Endodermal cell (in vitro differentiated cells): ENCODE measurements around the gene TTC34. TPM values are rescaled to one million over a fixed set of nuclear protein-coding genes. Genes with fewer than 3 reads are reported as not detected.

Source experiments
- DNase-seq: peaks from one replicate; pipeline ENCODE4 v3.0.0-alpha.2; 2017
- H3K27ac ChIP-seq: 2 replicates; pipeline ENCODE4 v1.5.1; 2013; ENCODE audit warnings: mild to moderate bottlenecking, low read depth, low read length, moderate library complexity
- H3K27me3 ChIP-seq: 2 replicates; pipeline ENCODE4 v1.6.1; 2013; ENCODE audit warnings: mild to moderate bottlenecking, low read length, moderate library complexity; ENCODE audit not compliant: insufficient read depth, control insufficient read depth, poor library complexity, severe bottlenecking
- H3K36me3 ChIP-seq: 2 replicates; pipeline ENCODE4 v1.7.0; 2013; ENCODE audit warnings: mild to moderate bottlenecking, low read length, moderate library complexity; ENCODE audit not compliant: control insufficient read depth, insufficient read depth
- H3K4me1 ChIP-seq: one replicate; pipeline ENCODE4 v1.7.0; 2013; ENCODE audit warnings: low read length; ENCODE audit not compliant: control insufficient read depth, insufficient read depth
- H3K4me3 ChIP-seq: 2 replicates; pipeline ENCODE4 v1.5.1; 2013; ENCODE audit warnings: mild to moderate bottlenecking, low read length, moderate library complexity
- H3K9ac ChIP-seq: 2 replicates; pipeline ENCODE4 v1.6.1; 2013; ENCODE audit warnings: mild to moderate bottlenecking, low read length, moderate library complexity; ENCODE audit not compliant: poor library complexity, severe bottlenecking; ENCODE audit errors: extremely low read depth
- H3K9me3 ChIP-seq: 2 replicates; pipeline ENCODE4 v1.6.1; 2013; ENCODE audit warnings: mild to moderate bottlenecking, low read length, moderate library complexity; ENCODE audit not compliant: control insufficient read depth
- H3K27ac Mint-ChIP-seq: 2 replicates; pipeline ENCODE4 v1.8.0; 2020; ENCODE audit warnings: mixed read lengths
- H3K27me3 Mint-ChIP-seq: 2 replicates; pipeline ENCODE4 v1.8.0; 2021; ENCODE audit warnings: mild to moderate bottlenecking, mixed read lengths; ENCODE audit not compliant: insufficient read depth
- H3K36me3 Mint-ChIP-seq: 2 replicates; pipeline ENCODE4 v1.8.0; 2020; ENCODE audit warnings: low read depth, mixed read lengths
- H3K4me1 Mint-ChIP-seq: 2 replicates; pipeline ENCODE4 v1.8.0; 2020; ENCODE audit warnings: mixed read lengths
- H3K4me3 Mint-ChIP-seq: 2 replicates; pipeline ENCODE4 v1.8.0; 2020; ENCODE audit warnings: mild to moderate bottlenecking, moderate library complexity, mixed read lengths
- H3K9me3 Mint-ChIP-seq: 2 replicates; pipeline ENCODE4 v1.8.0; 2020; ENCODE audit warnings: mild to moderate bottlenecking, mixed read lengths
- CTCF ChIP-seq: fragments of 200-600 bp; sonication (generic); conservative IDR thresholded peaks from 2 replicates; pipeline ENCODE4 v1.5.0; 2021; ENCODE audit warnings: antibody characterized with exemption, mild to moderate bottlenecking
- WGBS, 2 experiments: methylation state at CpG; one replicate each; pipeline versions ENCODE4 v1.1.5 to v1.1.7; 2013; ENCODE audit warnings: missing lambda C conversion rate in 2 of 2, mixed read lengths in 1 of 2; ENCODE audit not compliant: insufficient coverage in 1 of 2, insufficient read length in 1 of 2; 5-methylcytosine and 5-hydroxymethylcytosine counted together
- total RNA-seq, 2 donors: library from RNA; stranded (reverse); fragmentation: NEBNext Ultra II Directional in 1 of 2; extraction: Animal tissue kit (Norgen Biotek cat#: 25700) in 1 of 2; gene quantifications; 2 replicates in 1 of 2; 3 replicates in 1 of 2; pipeline ENCODE4 v1.2.1, GENCODE V29; 2021

The TTC34 gene
- total RNA-seq, 2 donors from 2014 or later, result 2.4 to 3.1 TPM

DNA sequence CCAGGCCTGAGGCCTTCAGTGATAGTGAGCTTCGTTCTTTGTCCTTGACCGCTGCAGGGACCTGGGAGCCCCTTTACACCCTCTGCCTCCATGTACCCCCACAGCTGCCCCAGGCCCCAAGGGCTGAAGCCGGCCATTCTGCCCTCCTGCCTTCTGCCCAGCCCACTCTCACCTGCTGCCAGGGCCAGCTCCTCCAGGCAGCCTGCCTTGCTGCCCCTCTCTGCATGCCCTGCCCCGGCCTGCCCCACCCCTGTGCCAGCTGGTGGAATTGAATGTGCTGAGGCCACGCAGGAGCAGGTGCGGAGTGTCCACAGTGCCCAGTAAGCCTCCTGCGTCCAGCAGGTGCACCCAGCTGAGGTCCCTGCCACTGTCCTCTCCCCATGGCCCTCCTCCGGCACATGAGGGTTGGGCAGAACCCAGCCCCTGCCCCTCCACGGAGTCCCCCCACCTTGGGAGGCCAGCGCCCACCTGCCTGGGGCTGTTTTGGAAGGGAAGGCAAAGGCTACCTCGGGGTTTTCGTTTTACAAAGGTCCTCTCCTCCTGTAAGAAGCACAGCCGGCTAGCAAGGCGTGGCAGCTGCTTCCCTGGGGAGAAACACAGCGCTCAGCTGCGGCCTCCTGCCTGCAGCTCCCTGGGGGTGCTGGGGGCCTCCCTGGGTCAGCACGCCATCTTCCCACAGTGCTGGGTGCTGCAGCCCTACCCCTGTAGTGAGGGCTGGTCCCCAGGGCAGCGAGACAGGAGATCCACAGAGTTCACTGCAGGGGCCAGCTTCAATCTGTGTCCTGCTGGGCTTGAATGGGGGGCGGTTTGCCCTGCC lies 189.7 kb downstream of the TTC34 start:
- Mint-ChIP-seq H3K27me3 (peaks cover 20% of the 10 kb centered on the region), H3K4me1 (no peaks in the 10 kb centered on the region), H3K4me3 (no peak overlapping the region), H3K27ac (no peak overlapping the region), H3K36me3 (no peaks in the 10 kb centered on the region), H3K9me3 (peaks cover 28% of the 10 kb centered on the region)
- WGBS, 2 experiments, result 84 to 97% methylated on average over 7 to 19 of the region's 19 CpGs
- Histone ChIP-seq H3K27ac (no peak overlapping the region), H3K4me1 (no peaks in the 10 kb centered on the region), H3K9me3 (peaks cover 6% of the 10 kb centered on the region), H3K9ac (no peak overlapping the region), H3K4me3 (no peak overlapping the region), H3K36me3 (no peaks in the 10 kb centered on the region), H3K27me3 (no peaks in the 10 kb centered on the region)
- peak; percentile 32 for DNase-seq
- TF ChIP-seq CTCF, result no peak

DNA sequence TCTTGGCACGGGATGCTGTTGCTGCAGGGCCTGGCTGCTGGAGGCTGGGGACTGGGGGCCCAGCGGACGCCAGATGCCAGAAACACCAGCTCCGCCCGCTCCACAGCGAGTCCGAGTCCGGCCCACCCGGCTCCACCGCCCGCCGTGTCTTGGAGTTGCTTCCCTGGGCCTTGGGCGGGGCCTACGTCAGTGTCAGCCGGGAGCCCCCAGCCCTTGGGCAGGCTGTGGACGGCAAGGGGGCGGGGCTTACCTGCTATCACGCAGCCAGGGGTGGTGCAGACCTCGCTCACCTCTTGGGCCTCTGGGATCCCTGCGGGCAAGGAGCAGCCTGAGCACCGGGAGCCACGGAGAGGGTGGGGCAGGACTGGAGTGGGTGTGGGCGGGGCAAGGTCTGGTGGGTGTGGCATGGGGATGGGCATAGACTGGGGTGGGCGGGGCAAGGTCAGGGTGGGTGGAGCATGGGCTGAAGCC lies 190.4 kb downstream of the TTC34 start:
- 49 to 65% methylated on average over 2 to 23 of the region's 24 CpGs for WGBS, 2 experiments
- Mint-ChIP-seq H3K36me3 (no peaks in the 10 kb centered on the region), H3K27ac (no peak overlapping the region), H3K27me3 (peaks cover 13% of the 10 kb centered on the region), H3K4me3 (no peak overlapping the region), H3K4me1 (no peaks in the 10 kb centered on the region), H3K9me3 (peaks cover 21% of the 10 kb centered on the region)
- H3K36me3 ChIP-seq, result no peaks in the 10 kb centered on the region
- peak; percentile 94 for DNase-seq
- H3K4me3 ChIP-seq, result no peak overlapping the region
- H3K9me3 ChIP-seq, result peaks cover 6% of the 10 kb centered on the region
- H3K9ac ChIP-seq, result no peak overlapping the region
- no peaks in the 10 kb centered on the region for H3K27me3 ChIP-seq
- no peaks in the 10 kb centered on the region for H3K4me1 ChIP-seq
- TF ChIP-seq CTCF, result no peak
- no peak overlapping the region for H3K27ac ChIP-seq

GRCh38 chr1:2610036-2610959 lies 191.2 kb downstream of the TTC34 start:
- H3K9me3 Mint-ChIP-seq, result peaks cover 16% of the 10 kb centered on the region
- H3K4me3 ChIP-seq, result no peak overlapping the region
- no peaks in the 10 kb centered on the region for H3K27me3 ChIP-seq
- H3K9me3 ChIP-seq, result peaks cover 1% of the 10 kb centered on the region
- no peaks in the 10 kb centered on the region for H3K4me1 ChIP-seq
- no peaks in the 10 kb centered on the region for H3K36me3 ChIP-seq
- H3K36me3 Mint-ChIP-seq, result no peaks in the 10 kb centered on the region
- WGBS, 2 experiments, result 84 to 94% methylated on average over 16 to 21 of the region's 21 CpGs
- peaks cover 13% of the 10 kb centered on the region for H3K27me3 Mint-ChIP-seq
- no peak overlapping the region for H3K4me3 Mint-ChIP-seq
- H3K4me1 Mint-ChIP-seq, result no peaks in the 10 kb centered on the region
- H3K9ac ChIP-seq, result no peak overlapping the region
- H3K27ac ChIP-seq, result no peak overlapping the region
- peak; percentile 37 for DNase-seq
- no peak for TF ChIP-seq CTCF
- no peak overlapping the region for H3K27ac Mint-ChIP-seq
